Measurements from ENCODE around the gene HOOK1. TPM values are rescaled to one million over a fixed set of nuclear protein-coding genes. Genes with fewer than 3 reads are reported as not detected.
A peak's percentile ranks its signal among the peaks of the same experiment; 100 is the strongest.

HOOK1 gene
- total and polyA plus RNA-seq, 4 donors: 4.1 to 35.5 (median 12.7) TPM

DNA sequence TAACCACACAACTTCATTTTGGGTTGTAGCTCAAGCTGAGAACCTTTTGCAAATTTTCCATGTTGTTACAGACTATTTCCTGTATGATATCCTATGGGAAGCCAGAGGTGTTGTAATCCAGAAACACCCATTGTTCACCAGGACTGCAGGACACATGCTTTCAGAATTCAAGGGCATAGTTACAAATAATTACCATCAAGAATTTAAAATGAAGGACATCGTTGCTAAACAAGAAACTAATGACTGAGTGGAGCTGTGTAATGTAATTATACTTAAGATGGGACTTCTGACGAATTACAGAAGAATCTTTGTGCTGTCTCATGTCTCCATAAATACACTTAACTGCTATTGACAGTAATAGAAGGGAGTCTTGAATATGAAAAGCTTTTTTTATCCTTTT is 47.6 kb upstream of the HOOK1 start:
- WGBS, 2 donors: 63 to 66% methylated on average over 2 of the region's 2 CpGs
- ATAC-seq (ENCODE audit: insufficient read depth, low FRiP score): no peak
- TF ChIP-seq, protein P1, sequence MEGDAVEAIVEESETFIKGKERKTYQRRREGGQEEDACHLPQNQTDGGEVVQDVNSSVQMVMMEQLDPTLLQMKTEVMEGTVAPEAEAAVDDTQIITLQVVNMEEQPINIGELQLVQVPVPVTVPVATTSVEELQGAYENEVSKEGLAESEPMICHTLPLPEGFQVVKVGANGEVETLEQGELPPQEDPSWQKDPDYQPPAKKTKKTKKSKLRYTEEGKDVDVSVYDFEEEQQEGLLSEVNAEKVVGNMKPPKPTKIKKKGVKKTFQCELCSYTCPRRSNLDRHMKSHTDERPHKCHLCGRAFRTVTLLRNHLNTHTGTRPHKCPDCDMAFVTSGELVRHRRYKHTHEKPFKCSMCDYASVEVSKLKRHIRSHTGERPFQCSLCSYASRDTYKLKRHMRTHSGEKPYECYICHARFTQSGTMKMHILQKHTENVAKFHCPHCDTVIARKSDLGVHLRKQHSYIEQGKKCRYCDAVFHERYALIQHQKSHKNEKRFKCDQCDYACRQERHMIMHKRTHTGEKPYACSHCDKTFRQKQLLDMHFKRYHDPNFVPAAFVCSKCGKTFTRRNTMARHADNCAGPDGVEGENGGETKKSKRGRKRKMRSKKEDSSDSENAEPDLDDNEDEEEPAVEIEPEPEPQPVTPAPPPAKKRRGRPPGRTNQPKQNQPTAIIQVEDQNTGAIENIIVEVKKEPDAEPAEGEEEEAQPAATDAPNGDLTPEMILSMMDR (IDR thresholded peaks at IDR 0.05; ENCODE audit: control extremely low read depth, extremely low read depth): no peak

GRCh38 chr1:59768792-59769735 is 45.7 kb upstream of the HOOK1 start:
- no peaks in the 10 kb centered on the region for H3K36me3 ChIP-seq (ENCODE audit: control insufficient read depth in 4 of 4, insufficient read depth in 4 of 4, low read length in 4 of 4)
- WGBS, 2 donors: 90 to 91% methylated on average over 10 of the region's 10 CpGs
- H3K9ac ChIP-seq (ENCODE audit: insufficient read depth in 1 of 2, low read length in 2 of 2): no peak overlapping the region
- H3K27me3 ChIP-seq (ENCODE audit: control insufficient read depth in 3 of 3, insufficient read depth in 3 of 3, low read length in 2 of 3): no peaks in the 10 kb centered on the region
- H3K27ac ChIP-seq (ENCODE audit: low read depth in 1 of 2, low read length in 1 of 2): no peak overlapping the region
- TF ChIP-seq, protein P1 (IDR thresholded peaks at IDR 0.05; ENCODE audit: control extremely low read depth, extremely low read depth): no peak
- DNase-seq (no peak), ATAC-seq (ENCODE audit: insufficient read depth, low FRiP score) (no peak)
- no peak overlapping the region for H3K4me3 ChIP-seq
- H3K4me1 ChIP-seq (ENCODE audit: control insufficient read depth in 5 of 5, insufficient read depth in 5 of 5, low read length in 5 of 5): peaks cover 0 to 17% (median 0%) of the 10 kb centered on the region in 5 donors
- no peaks in the 10 kb centered on the region for H3K9me3 ChIP-seq (ENCODE audit: control insufficient read depth in 4 of 4, insufficient read depth in 3 of 4, low read length in 3 of 4)

More for the DNA sequence above, 47.6 kb upstream of the HOOK1 start:
- Histone ChIP-seq H3K4me3 (no peak overlapping the region), H3K9me3 (ENCODE audit: control insufficient read depth in 4 of 4, insufficient read depth in 3 of 4, low read length in 3 of 4) (no peaks in the 10 kb centered on the region), H3K9ac (ENCODE audit: insufficient read depth in 1 of 2, low read length in 2 of 2) (no peak overlapping the region), H3K27me3 (ENCODE audit: control insufficient read depth in 3 of 3, insufficient read depth in 3 of 3, low read length in 2 of 3) (no peaks in the 10 kb centered on the region), H3K27ac (ENCODE audit: low read depth in 1 of 2, low read length in 1 of 2) (no peak overlapping the region), H3K4me1 (ENCODE audit: control insufficient read depth in 5 of 5, insufficient read depth in 5 of 5, low read length in 5 of 5) (peaks cover 0 to 19% (median 0%) of the 10 kb centered on the region in 5 donors), H3K36me3 (ENCODE audit: control insufficient read depth in 4 of 4, insufficient read depth in 4 of 4, low read length in 4 of 4) (no peaks in the 10 kb centered on the region)
- DNase-seq: peak in 1 of 3 donors; percentile 40

- WGBS, 2 donors: 90 to 92% methylated on average over 4 of the region's 4 CpGs
These were observed 45.0 kb upstream of the HOOK1 start for GRCh38 chr1:59769736-59770095.

More at GRCh38 chr1:59769736-59770095, 45.0 kb upstream of the HOOK1 start:
- Histone ChIP-seq H3K36me3 (ENCODE audit: control insufficient read depth in 4 of 4, insufficient read depth in 4 of 4, low read length in 4 of 4) (no peaks in the 10 kb centered on the region), H3K27me3 (ENCODE audit: control insufficient read depth in 3 of 3, insufficient read depth in 3 of 3, low read length in 2 of 3) (no peaks in the 10 kb centered on the region), H3K9me3 (ENCODE audit: control insufficient read depth in 4 of 4, insufficient read depth in 3 of 4, low read length in 3 of 4) (no peaks in the 10 kb centered on the region), H3K27ac (ENCODE audit: low read depth in 1 of 2, low read length in 1 of 2) (no peak overlapping the region), H3K4me1 (ENCODE audit: control insufficient read depth in 5 of 5, insufficient read depth in 5 of 5, low read length in 5 of 5) (peaks cover 0 to 17% (median 0%) of the 10 kb centered on the region in 5 donors), H3K9ac (ENCODE audit: insufficient read depth in 1 of 2, low read length in 2 of 2) (no peak overlapping the region), H3K4me3 (no peak overlapping the region)
- TF ChIP-seq, protein P1 (IDR thresholded peaks at IDR 0.05; ENCODE audit: control extremely low read depth, extremely low read depth): no peak
- no peak for ATAC-seq (ENCODE audit: insufficient read depth, low FRiP score)
- DNase-seq: no peak
